Heart right ventricle (tissue), 16 donors: Measurements from ENCODE around the gene SFT2D3. TPM values are rescaled to one million over a fixed set of nuclear protein-coding genes. Genes with fewer than 3 reads are reported as not detected.

Experiments
- ATAC-seq, 8 donors: fragments of 200-7000 bp; cut with Tn5 transposase; one replicate each; pipeline ENCODE4 v1.9.1; 2020; ENCODE audit warnings: mild to moderate bottlenecking in 8 of 8, moderate library complexity in 8 of 8, moderate number of reproducible peaks in 1 of 8
- DNase-seq, 2 donors: peaks; one replicate each; pipeline ENCODE4 v3.0.0-alpha.2; 2020
- H3K27ac ChIP-seq, 10 donors: fragments of 200-600 bp; sonication (generic) in 2 of 10; one replicate each; pipeline versions ENCODE4 v1.5.0 to v1.8.0; 2020 to 2022; ENCODE audit warnings: mild to moderate bottlenecking in 3 of 10
- H3K27me3 ChIP-seq, 7 donors: fragments of 200-600 bp; one replicate each; pipeline ENCODE4 v1.8.0; 2021 to 2022; ENCODE audit warnings: mild to moderate bottlenecking in 2 of 7
- H3K36me3 ChIP-seq, 9 donors: fragments of 200-600 bp; sonication (generic) in 1 of 9; one replicate each; pipeline versions ENCODE4 v1.5.0 to v1.8.0; 2020 to 2022; ENCODE audit warnings: mild to moderate bottlenecking in 2 of 9
- H3K4me1 ChIP-seq, 9 donors: fragments of 200-600 bp; sonication (generic) in 1 of 9; one replicate each; pipeline versions ENCODE4 v1.5.0 to v1.8.0; 2020 to 2022; ENCODE audit warnings: mild to moderate bottlenecking in 4 of 9
- H3K4me3 ChIP-seq, 10 donors: fragments of 200-600 bp; sonication (generic) in 2 of 10; one replicate each; pipeline versions ENCODE4 v1.5.0 to v1.8.0; 2020 to 2022; ENCODE audit warnings: mild to moderate bottlenecking in 7 of 10, moderate library complexity in 2 of 10
- H3K9me3 ChIP-seq, 11 donors: fragments of 200-600 bp in 10 of 11; sonication (generic) in 2 of 11; one replicate each; pipeline versions ENCODE4 v1.5.0 to v1.8.0; 2013 to 2022; ENCODE audit warnings: mild to moderate bottlenecking in 2 of 11, control low read depth in 1 of 11, moderate library complexity in 1 of 11
- WGBS, 2 donors: extraction: QIAGEN DNeasy Blood & Tissue Kit; methylation state at CpG; one replicate each; pipeline ENCODE4 v1.1.7; 2013; ENCODE audit warnings: inconsistent platforms in 1 of 2; 5-methylcytosine and 5-hydroxymethylcytosine counted together
- intact Hi-C, 10 donors: fragments of 100-400 bp; cut with DNase I; formaldehyde crosslinking; loops; one replicate each; pipeline versions ENCODE4 v1.11.1 to v1.14.2; 2022
- polyA plus RNA-seq, 2 donors: library from polyadenylated mRNA; stranded (reverse); fragments of 200-250 nt; gene quantifications; one replicate each; pipeline ENCODE4 v1.2.3, GENCODE V29; 2013
- total RNA-seq, 10 donors: library from RNA; stranded (reverse); fragmentation: NEBNext Ultra II Directional in 3 of 10; extraction: Animal tissue kit (Norgen Biotek cat#: 25700) in 3 of 10; gene quantifications; one replicate each; pipeline versions ENCODE4 v1.2.1 to v1.2.4, GENCODE V29; 2021 to 2023
- TF ChIP-seq, protein P1 (sequence below), 9 donors: fragments of 200-600 bp; sonication (generic) in 2 of 9; IDR thresholded peaks; one replicate each; pipeline versions ENCODE4 v1.5.0 to v1.8.0; 2021 to 2022; ENCODE audit warnings: antibody characterized with exemption in 9 of 9, mild to moderate bottlenecking in 5 of 9, moderate library complexity in 1 of 9
- donor health status: Arrhythmogenic right ventricular cardiomyopathy.
- donor health status: ischemic (EF 13 %, LVEDD 7.1; RV severe dilation, severe dysfunction).
- donor health status: healthy with polysubstance abuse.
- donor health status: DM: no; HTN: yes; CAD: no.
- donor health status: DM: no; HTN: no; CAD: no.
- donor health status: ischemic (EF 25% LVEDD 6.9; RV normal size, moderate dysfunction).
- donor health status: ischemic (EF 25% LVEDD 5.7; RV mildly dilated, moderate dysfunction).
- donor health status: healthy.
- donor health status: DM: yes; HTN: yes; CAD: no.
- donor health status: Ischemic cardiomyopathy.
- donor health status: ischemic (EF 35%, LVEDD 5.7; RV mildly dilated, moderate dysfunction).
- donor health status: nonischemic (EF 11% LVEDD 7.7; RV severe dilation, severe dysfunction).
- donor health status: DM: yes; HTN: yes; CAD: no.
- donor health status: PGD.
- donor health status: ischemic (EF 29% LVEDD 5.4; RV normal size, mild dysfunction).
- donor health status: nonischemic (EF 23%, LVEDD 6.1; RV moderate dilation, normal function).

SFT2D3 gene
- total and polyA plus RNA-seq, 12 donors = 2.2 to 5.6 (median 3.4) TPM

DNA sequence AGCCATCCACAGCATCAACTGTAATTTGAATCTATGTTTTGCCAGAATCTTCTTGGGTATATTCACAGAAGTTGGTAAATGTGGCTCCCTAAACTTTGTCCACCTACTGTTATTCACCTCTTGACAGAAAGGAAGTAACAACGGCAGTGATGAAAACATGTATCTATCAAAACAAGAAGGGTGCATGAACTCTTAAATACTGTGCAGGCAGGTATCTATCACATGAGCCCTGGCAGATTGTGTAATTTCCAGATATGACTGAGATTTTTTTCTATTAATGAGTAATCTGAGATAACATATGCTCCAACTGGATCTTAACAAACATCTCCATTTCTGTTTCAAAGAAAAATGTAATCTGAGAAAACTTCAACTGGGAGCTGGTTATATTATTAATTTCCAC lies 36.6 kb downstream of the SFT2D3 start:
- no peak overlapping the region for H3K27ac ChIP-seq
- intact Hi-C loops = no loop called here
- WGBS, 2 donors = 66 to 78% methylated on average over 1 of the region's 1 CpG
- H3K27me3 ChIP-seq = no peaks in the 10 kb centered on the region
- TF ChIP-seq, protein P1, sequence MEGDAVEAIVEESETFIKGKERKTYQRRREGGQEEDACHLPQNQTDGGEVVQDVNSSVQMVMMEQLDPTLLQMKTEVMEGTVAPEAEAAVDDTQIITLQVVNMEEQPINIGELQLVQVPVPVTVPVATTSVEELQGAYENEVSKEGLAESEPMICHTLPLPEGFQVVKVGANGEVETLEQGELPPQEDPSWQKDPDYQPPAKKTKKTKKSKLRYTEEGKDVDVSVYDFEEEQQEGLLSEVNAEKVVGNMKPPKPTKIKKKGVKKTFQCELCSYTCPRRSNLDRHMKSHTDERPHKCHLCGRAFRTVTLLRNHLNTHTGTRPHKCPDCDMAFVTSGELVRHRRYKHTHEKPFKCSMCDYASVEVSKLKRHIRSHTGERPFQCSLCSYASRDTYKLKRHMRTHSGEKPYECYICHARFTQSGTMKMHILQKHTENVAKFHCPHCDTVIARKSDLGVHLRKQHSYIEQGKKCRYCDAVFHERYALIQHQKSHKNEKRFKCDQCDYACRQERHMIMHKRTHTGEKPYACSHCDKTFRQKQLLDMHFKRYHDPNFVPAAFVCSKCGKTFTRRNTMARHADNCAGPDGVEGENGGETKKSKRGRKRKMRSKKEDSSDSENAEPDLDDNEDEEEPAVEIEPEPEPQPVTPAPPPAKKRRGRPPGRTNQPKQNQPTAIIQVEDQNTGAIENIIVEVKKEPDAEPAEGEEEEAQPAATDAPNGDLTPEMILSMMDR (IDR thresholded peaks at IDR 0.05) = no peak
- H3K9me3 ChIP-seq = no peaks in the 10 kb centered on the region
- H3K4me3 ChIP-seq = no peak overlapping the region
- ATAC-seq = no peak
- no peak for DNase-seq
- H3K36me3 ChIP-seq = peaks cover 0 to 39% (median under 1%) of the 10 kb centered on the region in 9 donors
- peaks cover 0 to 21% (median 15%) of the 10 kb centered on the region in 9 donors for H3K4me1 ChIP-seq

GRCh38 chr2:127739800-127740199 lies 38.5 kb downstream of the SFT2D3 start:
- ATAC-seq = no peak

DNA sequence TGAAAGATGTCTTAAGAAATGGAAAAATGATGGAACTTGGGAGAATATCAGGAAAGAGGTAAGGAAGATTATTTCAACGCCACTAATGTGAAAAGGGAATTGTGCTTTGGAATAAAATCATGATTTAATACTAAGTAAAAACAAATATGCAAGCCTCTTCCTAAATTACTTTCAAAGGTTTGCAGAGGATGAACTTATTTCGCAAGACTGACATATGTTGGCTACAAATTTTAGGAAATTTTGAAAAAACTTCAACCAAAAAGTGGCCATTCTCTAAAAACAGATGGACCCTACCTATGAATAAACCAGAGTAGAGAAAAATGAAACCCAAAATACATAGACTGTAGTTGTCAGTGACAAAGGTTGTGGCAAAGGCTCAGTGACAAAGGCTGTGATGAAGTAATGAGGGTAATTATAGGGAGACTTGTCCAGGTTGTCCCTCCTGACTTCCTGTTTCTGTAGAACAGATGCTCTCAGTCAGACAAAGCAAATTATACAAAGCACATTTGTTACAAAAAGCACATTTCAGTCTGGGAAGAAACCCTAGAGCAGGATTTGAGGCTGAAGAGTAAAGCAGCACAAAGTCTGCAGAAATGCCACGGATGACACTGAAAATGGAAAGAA lies 39.5 kb downstream of the SFT2D3 start:
- no peaks in the 10 kb centered on the region for H3K9me3 ChIP-seq
- WGBS, 2 donors = 98 to 99% methylated on average over 3 of the region's 3 CpGs
- H3K4me1 ChIP-seq = peaks cover 0 to 4% (median 0%) of the 10 kb centered on the region in 9 donors
- intact Hi-C loops = no loop called here
- no peaks in the 10 kb centered on the region for H3K27me3 ChIP-seq
- TF ChIP-seq, protein P1 (IDR thresholded peaks at IDR 0.05) = no peak
- ATAC-seq (no peak), DNase-seq (no peak)
- no peak overlapping the region for H3K27ac ChIP-seq
- H3K36me3 ChIP-seq = peaks cover 0 to 60% (median 5%) of the 10 kb centered on the region in 9 donors
- H3K4me3 ChIP-seq = no peak overlapping the region

More at GRCh38 chr2:127739800-127740199, 38.5 kb downstream of the SFT2D3 start:
- H3K9me3 ChIP-seq = no peaks in the 10 kb centered on the region
- TF ChIP-seq, protein P1 (IDR thresholded peaks at IDR 0.05) = no peak
- no peak overlapping the region for H3K4me3 ChIP-seq
- H3K27me3 ChIP-seq = no peaks in the 10 kb centered on the region
- H3K27ac ChIP-seq = no peak overlapping the region
- H3K4me1 ChIP-seq = peaks cover 0 to 9% (median 2%) of the 10 kb centered on the region in 9 donors
- WGBS, 2 donors = 89 to 97% methylated on average over 1 of the region's 1 CpG
- no peak for DNase-seq
- intact Hi-C loops = no loop called here
- H3K36me3 ChIP-seq = peaks cover 0 to 51% (median 3%) of the 10 kb centered on the region in 9 donors

GRCh38 chr2:127743477-127744026 lies 42.3 kb downstream of the SFT2D3 start:
- intact Hi-C loops = no loop called here
- TF ChIP-seq, protein P1 (IDR thresholded peaks at IDR 0.05) = no peak
- H3K4me3 ChIP-seq = no peak overlapping the region
- no peak overlapping the region for H3K27ac ChIP-seq
- DNase-seq (no peak), ATAC-seq (no peak)
- no peaks in the 10 kb centered on the region for H3K27me3 ChIP-seq
- H3K4me1 ChIP-seq = no peaks in the 10 kb centered on the region
- 80 to 81% methylated on average over 3 of the region's 3 CpGs for WGBS, 2 donors
- H3K9me3 ChIP-seq = no peaks in the 10 kb centered on the region
- peaks cover 0 to 68% (median 10%) of the 10 kb centered on the region in 9 donors for H3K36me3 ChIP-seq
